ENCODE results near the gene SLC5A11. TPM values are rescaled to one million over a fixed set of nuclear protein-coding genes. Genes with fewer than 3 reads are reported as not detected.

The SLC5A11 gene
- polyA plus RNA-seq, 2 of the 4 experiments (the other 2 are of a cell fraction), result 0.40 to 0.43 TPM

- Histone ChIP-seq H3K4me3 (no peak overlapping the region), H3K27ac (no peak overlapping the region), H3K4me2 (no peak overlapping the region), H3K4me1 (no peaks in the 10 kb centered on the region), H3K9me3 (no peaks in the 10 kb centered on the region)
- TF ChIP-seq CBX8 (IDR thresholded peaks at IDR 0.05) (no peak), HOXB5 (CRISPR knock-in tag; IDR thresholded peaks at IDR 0.05) (no peak), NPAS2 (CRISPR knock-in tag; IDR thresholded peaks at IDR 0.05; ENCODE audit: borderline replicate concordance) (no peak), FOSB (CRISPR knock-in tag; IDR thresholded peaks at IDR 0.05) (no peak), MYC (IDR thresholded peaks at IDR 0.05; ENCODE audit: borderline replicate concordance, low read length) (no peak), MAZ (IDR thresholded peaks at IDR 0.05; ENCODE audit: borderline replicate concordance, low read depth, low read length) (no peak), HMGXB4 (CRISPR knock-in tag; IDR thresholded peaks at IDR 0.05; ENCODE audit: borderline replicate concordance) (no peak), ZSCAN20 (CRISPR knock-in tag; IDR thresholded peaks at IDR 0.05) (no peak), FOSL2 (IDR thresholded peaks at IDR 0.05) (no peak), FOSL2 (CRISPR knock-in tag; IDR thresholded peaks at IDR 0.05) (no peak), ZC3H11A (IDR thresholded peaks at IDR 0.05) (no peak), PHF8 (IDR thresholded peaks at IDR 0.05; ENCODE audit: borderline replicate concordance, low read depth) (no peak), HOXB13 (CRISPR knock-in tag; IDR thresholded peaks at IDR 0.05; ENCODE audit: low read depth) (no peak), TP53 (CRISPR knock-in tag; IDR thresholded peaks at IDR 0.05) (no peak), ZNF302 (CRISPR knock-in tag; IDR thresholded peaks at IDR 0.05) (no peak), MAX (IDR thresholded peaks at IDR 0.05) (no peak), POLR2A (IDR thresholded peaks at IDR 0.05; ENCODE audit: low read length) (no peak)
- DNase-seq (ENCODE audit: low read depth in 1 of 2, low spot score in 1 of 2) (no peak), ATAC-seq (no peak), FAIRE-seq (no peak)
- CTCF ChIA-PET, result interaction anchor here (0.5 to 2.1 kb wide), 5 partner anchors 9 to 352 kb away, joined by 3 to 8 read pairs (median 3); no protein-coding TSS in a partner anchor
- POLR2A ChIA-PET, result no interaction called here
- WGBS (ENCODE audit: missing lambda C conversion rate), result 95% methylated on average over 14 of the region's 14 CpGs
Measured at GRCh38 chr16:24939224-24939623, 93.5 kb downstream of the SLC5A11 start.

GRCh38 chr16:24939738-24940137, 94.0 kb downstream of the SLC5A11 start:
- POLR2A ChIA-PET, result no interaction called here
- H3K4me3 ChIP-seq, result no peak overlapping the region
- no peak overlapping the region for H3K27ac ChIP-seq
- H3K4me1 ChIP-seq, result no peaks in the 10 kb centered on the region
- CTCF ChIA-PET, result interaction anchor here (1.8 to 2.4 kb wide), 3 partner anchors 10 to 105 kb away, joined by 3 to 8 read pairs (median 6); no protein-coding TSS in a partner anchor
- H3K9me3 ChIP-seq, result no peaks in the 10 kb centered on the region
- no peak overlapping the region for H3K4me2 ChIP-seq
- no peak for FAIRE-seq
- TF ChIP-seq REST (IDR thresholded peaks at IDR 0.05) (no peak), E2F6 (IDR thresholded peaks at IDR 0.05; ENCODE audit: borderline replicate concordance, low read depth) (no peak), KDM5A (IDR thresholded peaks at IDR 0.05) (no peak), ESRRA (IDR thresholded peaks at IDR 0.05; ENCODE audit: borderline replicate concordance, low read length) (no peak)
- 96% methylated on average over 2 of the region's 2 CpGs for WGBS (ENCODE audit: missing lambda C conversion rate)
- no peak for ATAC-seq
- DNase-seq (ENCODE audit: low read depth in 1 of 2, low spot score in 1 of 2), result no peak

Measured in A549 (cell line).